Measurements from ENCODE around the gene LRP3. TPM values are rescaled to one million over a fixed set of nuclear protein-coding genes. Genes with fewer than 3 reads are reported as not detected.

The LRP3 gene
- total and polyA plus RNA-seq, 2 of the 13 experiments (the other 11 are each of a cell fraction or from before 2014, with no cell fraction given) = 17.6 to 51.6 TPM

GRCh38 chr19:33241091-33241529 lies 47.0 kb downstream of the LRP3 start (continued):
- TF ChIP-seq ATF7 (IDR thresholded peaks at IDR 0.05) = no peak
- no peak; the same call in 1 of the 2 replicates for TF ChIP-seq ATF7 (CRISPR knock-in tag; IDR thresholded peaks at IDR 0.05)
- TF ChIP-seq ZNF124 (CRISPR knock-in tag; IDR thresholded peaks at IDR 0.05) = no peak
- TF ChIP-seq UBTF (CRISPR knock-in tag; IDR thresholded peaks at IDR 0.05) = peak; percentile 54; the same call in 1 of the 2 replicates
- TF ChIP-seq ATF6 (CRISPR knock-in tag; conservative IDR thresholded peaks at IDR 0.05) = no peak
- TF ChIP-seq MED13 (CRISPR knock-in tag; IDR thresholded peaks at IDR 0.05) = no peak
- peak; percentile 22; the same call in 1 of the 2 replicates for TF ChIP-seq SAP130 (CRISPR knock-in tag; IDR thresholded peaks at IDR 0.05; ENCODE audit: low read depth)
- TF ChIP-seq ZBTB7B (CRISPR knock-in tag; IDR thresholded peaks at IDR 0.05) = no peak; the same call in 1 of the 2 replicates
- peak; percentile 50 for TF ChIP-seq ZNF501 (CRISPR knock-in tag; IDR thresholded peaks at IDR 0.05)
- TF ChIP-seq DR1 (CRISPR knock-in tag; IDR thresholded peaks at IDR 0.05) = peak; percentile 54; the same call in 1 of the 2 replicates
- TF ChIP-seq PBX3 (CRISPR knock-in tag; IDR thresholded peaks at IDR 0.05; ENCODE audit: borderline replicate concordance) = no peak
- TF ChIP-seq ZNF547 (CRISPR knock-in tag; IDR thresholded peaks at IDR 0.05) = no peak
- TF ChIP-seq NFKB2 (CRISPR knock-in tag; IDR thresholded peaks at IDR 0.05; ENCODE audit: borderline replicate concordance) = peak; percentile 41; the same call in 1 of the 2 replicates
- TF ChIP-seq ZNF235 (CRISPR knock-in tag; IDR thresholded peaks at IDR 0.05; ENCODE audit: borderline replicate concordance) = 0 out of 2 replicates have a peak, but pooled peaks have one; percentile 4
- no peak for TF ChIP-seq JUNB (CRISPR knock-in tag; IDR thresholded peaks at IDR 0.05; ENCODE audit: borderline replicate concordance)
- TF ChIP-seq STAG1 (CRISPR knock-in tag; IDR thresholded peaks at IDR 0.05) = no peak
- TF ChIP-seq CEBPZ (IDR thresholded peaks at IDR 0.05; ENCODE audit: low read length) = no peak
